ENCODE results near the gene ACTN2.

DNA sequence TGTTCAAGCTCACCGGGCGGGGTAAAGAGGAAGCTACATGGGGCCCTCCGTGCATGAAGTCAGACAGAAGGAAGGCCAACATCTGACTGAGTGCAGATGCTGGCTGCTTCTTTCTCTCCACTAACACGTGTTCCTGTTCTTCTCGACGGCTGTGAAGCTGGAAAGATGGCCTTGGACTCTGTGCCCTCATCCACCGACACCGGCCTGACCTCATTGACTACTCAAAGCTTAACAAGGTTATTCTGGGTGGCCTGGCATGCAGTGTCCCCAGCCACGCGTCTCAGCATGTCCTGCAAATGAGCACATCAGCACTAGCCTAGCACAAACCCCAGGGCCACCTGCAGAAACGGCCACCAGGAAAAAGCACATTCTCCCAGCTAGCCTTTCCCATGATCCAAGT is 41.2 kb downstream of the ACTN2 start:
- TF ChIP-seq, protein P1, sequence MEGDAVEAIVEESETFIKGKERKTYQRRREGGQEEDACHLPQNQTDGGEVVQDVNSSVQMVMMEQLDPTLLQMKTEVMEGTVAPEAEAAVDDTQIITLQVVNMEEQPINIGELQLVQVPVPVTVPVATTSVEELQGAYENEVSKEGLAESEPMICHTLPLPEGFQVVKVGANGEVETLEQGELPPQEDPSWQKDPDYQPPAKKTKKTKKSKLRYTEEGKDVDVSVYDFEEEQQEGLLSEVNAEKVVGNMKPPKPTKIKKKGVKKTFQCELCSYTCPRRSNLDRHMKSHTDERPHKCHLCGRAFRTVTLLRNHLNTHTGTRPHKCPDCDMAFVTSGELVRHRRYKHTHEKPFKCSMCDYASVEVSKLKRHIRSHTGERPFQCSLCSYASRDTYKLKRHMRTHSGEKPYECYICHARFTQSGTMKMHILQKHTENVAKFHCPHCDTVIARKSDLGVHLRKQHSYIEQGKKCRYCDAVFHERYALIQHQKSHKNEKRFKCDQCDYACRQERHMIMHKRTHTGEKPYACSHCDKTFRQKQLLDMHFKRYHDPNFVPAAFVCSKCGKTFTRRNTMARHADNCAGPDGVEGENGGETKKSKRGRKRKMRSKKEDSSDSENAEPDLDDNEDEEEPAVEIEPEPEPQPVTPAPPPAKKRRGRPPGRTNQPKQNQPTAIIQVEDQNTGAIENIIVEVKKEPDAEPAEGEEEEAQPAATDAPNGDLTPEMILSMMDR (IDR thresholded peaks at IDR 0.05; ENCODE audit: poor library complexity), result no peak
- no peak for TF ChIP-seq EZH2 (IDR thresholded peaks at IDR 0.05; ENCODE audit: borderline replicate concordance)
- TF ChIP-seq EZH2phosphoT487 (IDR thresholded peaks at IDR 0.05; ENCODE audit: low read depth, severe bottlenecking, unreplicated experiment), result no peak

Data from hepatocyte (in vitro differentiated cells).